NCI-H2196 (cell line): Measurements from ENCODE around the gene SYNGR1.

Experiments
- DNase-seq: peaks from one replicate; lab custom pipeline; 2025; ENCODE audit not compliant: unreplicated experiment; lab: John Stamatoyannopoulos, UW

Gene SYNGR1, protein sequence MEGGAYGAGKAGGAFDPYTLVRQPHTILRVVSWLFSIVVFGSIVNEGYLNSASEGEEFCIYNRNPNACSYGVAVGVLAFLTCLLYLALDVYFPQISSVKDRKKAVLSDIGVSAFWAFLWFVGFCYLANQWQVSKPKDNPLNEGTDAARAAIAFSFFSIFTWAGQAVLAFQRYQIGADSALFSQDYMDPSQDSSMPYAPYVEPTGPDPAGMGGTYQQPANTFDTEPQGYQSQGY

DNA sequence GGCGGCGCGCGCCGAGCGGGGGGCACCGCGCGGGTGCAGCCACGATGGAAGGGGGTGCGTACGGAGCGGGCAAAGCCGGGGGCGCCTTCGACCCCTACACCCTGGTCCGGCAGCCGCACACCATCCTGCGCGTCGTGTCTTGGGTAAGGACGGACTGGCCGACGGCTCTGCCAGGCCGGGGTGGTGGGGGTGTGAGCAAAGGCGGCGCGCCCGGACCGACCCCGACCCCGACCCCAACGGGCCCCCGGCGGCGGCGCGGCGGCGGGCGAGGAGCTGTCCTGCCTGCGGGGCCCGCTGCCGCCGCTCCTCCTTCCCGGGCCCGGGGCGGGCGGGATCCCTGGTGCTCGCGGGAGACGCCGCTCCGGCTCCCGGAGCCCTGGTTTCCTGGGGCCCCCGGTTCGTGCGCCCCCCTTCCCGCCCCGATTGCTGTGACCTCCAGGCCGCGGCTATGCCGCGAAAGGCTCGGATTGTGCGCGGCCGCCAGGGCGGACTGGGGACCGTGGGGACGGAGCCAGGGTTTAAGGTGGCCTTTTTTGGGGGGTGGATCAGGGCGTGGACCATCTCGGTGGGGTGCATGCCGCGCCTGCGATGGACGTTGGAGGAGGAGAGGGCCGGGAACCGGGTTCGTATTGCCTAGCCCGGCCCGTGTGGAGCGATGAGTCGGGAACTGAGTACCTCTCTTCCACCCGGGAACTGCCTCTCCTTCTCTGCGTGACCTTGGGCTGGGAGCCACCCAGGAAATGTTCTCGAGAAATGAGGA, at the start of gene SYNGR1:
Gene SYNGR1 (plus strand): TSS at position 25 of the 760 bp plus-strand sequence. CDS start 20 bp downstream, at position 45.
- no peak for DNase-seq

DNA sequence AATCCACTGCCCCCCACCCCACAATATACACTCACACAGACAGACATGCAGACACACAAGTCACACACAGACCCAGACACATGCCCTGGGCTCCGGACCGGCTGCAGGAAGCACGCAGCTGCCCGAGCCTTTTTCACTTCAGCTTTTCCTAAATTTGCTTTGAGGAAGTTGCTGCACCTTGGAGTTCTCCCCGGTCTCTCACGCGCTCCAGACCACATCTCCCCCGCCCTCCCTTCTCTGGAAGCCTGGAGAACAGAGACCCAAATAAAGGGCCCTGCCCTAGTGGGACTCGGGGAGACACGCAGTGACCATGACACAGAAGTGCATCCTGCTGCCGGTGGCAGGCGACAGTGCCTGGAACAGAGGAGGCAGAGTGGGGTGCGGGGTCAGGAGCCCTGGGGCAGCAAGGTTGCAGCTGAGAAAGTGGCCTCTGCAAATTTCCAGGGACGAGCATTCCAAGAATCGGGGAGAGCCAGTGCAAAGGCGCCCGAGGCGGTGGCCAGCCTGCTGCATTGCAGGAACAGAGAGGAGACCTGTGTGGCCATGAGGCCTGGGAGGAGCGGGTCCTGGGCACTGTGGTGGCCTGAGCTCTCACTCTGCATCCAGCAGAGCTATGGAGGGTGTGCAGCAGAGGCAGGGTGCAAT, 49.5 kb upstream of the SYNGR1 start:
- DNase-seq: no peak

DNA sequence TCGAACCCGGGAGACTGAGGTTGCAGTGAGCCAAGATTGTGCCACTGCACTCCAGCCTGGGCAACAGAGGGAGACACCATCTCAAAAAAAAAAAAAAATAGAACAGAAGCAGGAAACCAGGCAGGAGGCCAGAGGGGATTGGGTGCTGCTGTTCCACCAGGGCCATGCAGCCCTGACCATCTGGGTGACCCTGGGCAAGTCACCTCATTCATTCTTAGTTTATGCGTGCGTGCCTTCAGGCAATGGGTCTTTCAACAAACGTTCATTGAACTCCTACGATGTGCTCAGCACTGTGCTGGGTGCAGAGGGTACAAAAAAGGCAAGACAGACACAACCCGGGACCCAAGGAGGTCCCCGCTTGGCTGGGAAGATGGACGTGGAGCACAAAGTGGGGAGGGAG, 48.7 kb upstream of the SYNGR1 start:
- DNase-seq: no peak

DNA sequence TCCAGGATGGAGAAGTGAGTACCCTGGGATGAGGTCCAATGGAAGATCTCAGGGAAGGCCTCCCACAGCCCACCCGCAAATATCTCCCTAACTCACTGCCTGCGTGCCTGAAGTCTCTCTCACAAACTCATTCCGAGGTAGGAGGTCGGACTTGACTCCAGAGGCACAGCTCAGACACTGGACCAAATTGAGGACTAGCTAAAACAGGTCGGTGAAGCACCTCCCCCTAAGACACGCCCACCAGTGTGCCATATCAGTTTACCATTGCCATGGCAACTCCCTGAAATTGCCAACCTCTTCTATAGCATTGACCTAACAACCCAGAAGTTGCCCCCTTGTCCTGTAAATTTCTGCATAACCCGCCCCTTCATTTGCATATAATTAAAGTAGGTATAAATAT, 47.9 kb upstream of the SYNGR1 start:
- DNase-seq: no peak

DNA sequence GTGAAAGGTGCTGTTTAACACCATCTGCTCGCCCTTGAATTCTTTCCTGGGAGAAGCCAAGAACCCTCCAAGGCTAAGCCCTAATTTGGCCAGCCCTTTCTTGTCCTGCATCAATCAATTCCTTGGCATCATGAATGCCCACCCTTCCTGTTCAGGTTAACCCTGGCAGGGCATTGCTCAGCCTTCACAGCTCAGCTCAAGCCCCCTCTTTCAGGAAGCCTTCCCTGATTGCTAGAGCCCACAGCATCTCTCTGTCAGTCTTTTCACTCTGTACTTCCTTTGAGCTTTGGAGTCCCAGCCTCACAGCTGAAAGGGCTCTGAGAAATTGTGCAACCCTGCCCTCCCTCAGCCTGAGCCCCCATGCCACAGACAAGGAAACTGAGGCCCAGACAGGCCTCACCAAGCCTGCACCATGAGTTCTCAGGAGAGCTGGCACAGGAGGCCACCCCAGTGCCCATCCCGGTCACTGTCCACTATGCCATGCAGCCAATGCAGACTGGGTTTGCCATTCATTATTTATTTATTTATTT, 47.3 kb upstream of the SYNGR1 start:
- no peak for DNase-seq

DNA sequence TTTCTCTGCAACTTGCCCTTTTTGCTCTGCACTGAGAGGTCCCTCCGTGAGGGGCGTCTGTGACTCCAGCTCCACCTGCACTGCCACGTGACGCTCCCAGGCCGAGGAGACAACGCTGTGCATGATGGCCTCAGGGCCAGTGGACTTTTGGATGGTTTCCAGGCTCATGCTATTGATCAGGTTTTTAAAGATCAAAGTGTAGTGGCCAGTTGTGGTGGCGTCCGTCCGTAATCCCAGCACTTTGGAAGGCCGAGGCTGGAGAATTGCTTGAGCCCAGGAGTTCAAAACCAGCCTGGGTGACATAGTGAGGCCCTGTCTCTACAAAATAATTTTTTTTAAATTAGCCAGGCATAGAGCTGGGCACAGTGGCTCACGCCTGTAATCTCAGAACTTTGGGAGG, 46.4 kb upstream of the SYNGR1 start:
- DNase-seq: no peak

DNA sequence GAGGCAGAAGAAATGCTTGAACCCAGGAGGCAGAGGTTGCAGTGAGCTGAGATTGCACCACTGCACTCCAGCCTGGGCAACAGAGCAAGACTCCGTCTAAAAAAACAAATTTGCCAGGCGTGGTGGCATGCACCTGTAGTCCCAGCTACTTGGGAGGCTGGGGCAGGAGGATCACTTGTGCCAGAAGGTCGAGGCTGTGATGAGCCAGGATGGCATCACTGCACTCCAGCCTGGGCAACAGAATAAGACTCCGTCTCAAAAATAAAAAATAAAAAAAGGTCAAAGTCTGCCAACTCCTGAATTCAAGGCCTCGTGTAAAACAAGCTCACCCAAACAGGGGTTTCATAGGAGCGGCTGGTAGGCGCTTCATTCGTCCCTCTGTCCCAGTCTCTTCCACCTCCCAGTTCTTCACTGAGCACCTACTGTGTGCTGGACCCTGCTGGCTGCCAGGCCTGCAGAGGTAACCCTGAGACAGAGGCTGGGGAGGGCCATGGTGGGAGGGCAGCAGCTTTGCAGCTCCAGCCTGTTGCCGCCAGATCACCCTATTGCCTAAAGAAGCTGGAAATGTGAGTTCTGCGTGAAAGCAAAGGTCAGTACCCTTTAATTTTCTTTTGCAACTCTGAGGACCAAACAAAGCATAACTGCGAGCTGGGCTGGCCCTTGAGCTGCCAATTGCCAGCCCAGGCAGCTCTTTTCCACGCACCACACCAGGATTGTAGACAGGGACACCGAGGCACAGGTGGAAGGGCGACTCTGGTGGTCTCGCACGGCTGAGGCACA, 45.7 kb upstream of the SYNGR1 start:
- no peak for DNase-seq

DNA sequence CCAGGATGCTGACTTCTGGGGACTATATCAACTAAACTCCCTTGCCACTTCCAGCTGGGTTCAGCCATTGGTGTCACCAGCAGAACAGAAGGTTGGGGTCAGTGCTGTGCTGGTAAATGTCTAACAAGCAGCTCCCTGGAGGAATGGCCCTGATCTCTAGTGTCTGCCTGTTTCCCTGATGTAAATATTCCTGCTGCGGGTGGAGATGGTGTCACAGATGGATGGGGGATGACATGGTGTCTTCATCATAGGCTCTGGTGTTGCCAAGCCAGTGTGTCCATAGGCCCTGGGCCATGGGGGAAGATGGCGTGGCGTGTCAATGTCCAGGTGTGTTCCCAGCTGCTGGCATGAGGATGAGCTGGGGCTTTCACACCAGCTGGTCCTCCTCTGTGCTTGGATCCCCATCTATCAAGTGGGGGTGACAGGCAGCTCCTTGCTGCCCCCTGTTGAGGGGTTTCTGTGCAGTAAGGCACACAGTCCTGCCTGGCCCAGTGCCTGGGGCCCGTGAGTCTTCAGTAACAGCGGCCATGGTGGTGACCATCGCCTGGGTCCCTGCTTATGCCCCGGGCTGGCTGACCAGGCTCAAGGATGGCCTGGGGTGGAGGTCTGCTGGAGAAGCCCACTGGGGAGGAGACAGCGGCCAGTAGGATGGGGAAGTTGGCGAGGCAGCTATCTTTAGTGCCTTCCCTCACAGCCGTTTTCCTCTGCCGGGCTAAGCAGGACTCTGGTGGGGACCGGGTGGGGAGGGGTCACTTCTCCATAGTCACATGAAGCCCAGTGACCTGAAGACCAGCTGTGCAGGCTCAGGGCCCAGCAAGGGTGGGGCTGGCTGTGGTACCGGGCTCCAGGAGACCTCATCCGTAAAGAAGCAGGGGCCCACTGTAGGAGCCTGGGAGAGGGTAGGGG, 43.1 kb upstream of the SYNGR1 start:
- no peak for DNase-seq

DNA sequence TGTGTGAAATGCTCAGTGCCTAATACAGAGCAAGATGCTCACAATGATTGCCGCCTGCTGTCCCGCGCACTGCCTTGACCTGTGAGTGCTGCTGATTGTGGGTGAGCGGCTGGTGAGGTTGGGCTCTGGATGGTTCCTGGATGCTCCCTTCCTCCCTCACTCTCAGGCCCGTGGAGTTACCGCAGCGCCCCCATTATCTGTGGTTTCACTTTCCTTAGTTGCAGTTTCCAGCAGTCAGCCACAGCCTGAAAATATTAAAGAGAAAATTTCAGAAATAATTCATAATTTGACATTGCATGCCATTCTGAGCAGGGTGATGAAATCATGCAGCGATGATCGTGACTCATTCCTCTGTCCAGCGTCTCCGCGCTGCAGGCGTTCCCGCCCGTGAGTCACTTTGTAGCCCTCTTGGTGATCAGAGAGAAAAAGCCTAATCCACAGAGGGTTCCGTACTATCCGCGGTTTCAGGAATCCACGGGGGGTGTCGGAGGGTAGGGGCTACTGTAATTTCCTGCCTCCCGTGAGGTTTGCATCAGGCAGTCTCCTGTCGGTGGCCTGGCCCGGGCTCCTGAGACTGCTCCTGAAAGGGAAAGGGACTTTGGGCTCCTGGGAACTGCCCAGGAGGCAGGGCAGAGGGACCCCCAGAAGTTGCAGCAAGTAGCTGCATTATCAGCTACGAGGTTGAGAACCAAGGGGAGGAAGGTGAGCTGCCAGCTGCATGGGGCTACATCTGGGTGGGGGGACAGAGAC, 41.0 kb upstream of the SYNGR1 start:
- DNase-seq: no peak

DNA sequence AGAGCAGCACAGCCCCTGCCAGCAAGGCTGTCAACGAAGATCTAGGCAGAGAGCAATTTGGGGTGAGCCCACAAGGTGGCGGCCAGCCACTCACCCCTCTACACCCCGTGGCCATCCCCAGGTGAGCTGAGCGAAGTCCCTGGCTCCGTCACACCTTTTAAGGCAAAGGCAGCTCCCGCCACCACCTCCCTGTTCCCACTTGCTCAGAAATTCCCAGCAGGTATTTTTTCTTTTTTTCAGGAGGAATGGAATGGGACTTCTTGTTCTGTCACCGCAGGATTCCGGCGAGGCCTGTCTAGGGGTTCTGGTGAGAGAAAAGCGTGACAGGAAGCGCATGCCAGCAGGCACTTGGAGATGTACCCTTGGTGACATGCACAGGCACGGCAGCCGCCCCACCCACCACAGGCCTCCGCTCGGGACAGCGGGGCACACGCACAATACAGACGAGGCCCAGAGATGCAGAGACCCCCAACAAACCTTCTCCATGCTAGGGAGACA, 40.4 kb upstream of the SYNGR1 start:
- DNase-seq: no peak

DNA sequence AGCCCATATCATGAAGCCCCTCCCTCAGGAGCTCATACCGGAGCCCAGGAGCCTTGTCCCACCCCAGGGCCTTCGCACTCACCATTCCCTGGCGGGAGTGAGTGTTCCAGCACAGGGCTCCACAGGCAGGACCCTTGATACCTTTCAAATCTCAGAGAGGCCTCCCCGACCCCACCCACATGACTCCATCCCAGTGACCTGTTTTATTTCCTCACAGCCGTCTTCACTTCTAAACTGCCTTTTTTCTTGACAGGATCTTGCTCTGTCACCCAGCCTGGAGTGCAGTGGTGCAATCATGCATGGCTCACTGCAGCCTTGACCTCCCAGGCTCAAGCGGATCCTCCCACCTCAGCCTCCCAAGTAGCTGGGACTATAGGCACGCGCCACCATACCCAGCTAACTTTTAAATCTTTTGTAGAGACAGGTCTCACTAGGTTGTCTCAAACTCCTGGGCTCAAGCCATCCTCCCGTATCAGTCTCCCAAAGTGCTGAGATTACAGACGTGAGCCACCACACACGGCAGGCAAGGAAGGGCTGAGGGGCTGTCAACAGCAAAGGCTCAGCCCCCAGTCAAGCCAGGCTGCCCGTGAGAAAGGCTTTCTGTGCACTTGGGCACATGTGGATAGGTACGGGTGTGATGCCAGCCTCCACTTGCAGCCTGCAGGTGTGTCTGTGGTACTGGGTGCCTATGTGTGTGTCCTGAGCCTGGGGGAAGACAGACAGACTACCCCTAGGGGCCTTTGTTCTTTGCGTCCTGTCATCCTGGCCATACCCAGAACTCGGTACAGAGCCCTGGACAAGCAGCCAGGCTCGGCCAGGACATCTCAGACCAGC, 39.7 kb upstream of the SYNGR1 start:
- DNase-seq: no peak

DNA sequence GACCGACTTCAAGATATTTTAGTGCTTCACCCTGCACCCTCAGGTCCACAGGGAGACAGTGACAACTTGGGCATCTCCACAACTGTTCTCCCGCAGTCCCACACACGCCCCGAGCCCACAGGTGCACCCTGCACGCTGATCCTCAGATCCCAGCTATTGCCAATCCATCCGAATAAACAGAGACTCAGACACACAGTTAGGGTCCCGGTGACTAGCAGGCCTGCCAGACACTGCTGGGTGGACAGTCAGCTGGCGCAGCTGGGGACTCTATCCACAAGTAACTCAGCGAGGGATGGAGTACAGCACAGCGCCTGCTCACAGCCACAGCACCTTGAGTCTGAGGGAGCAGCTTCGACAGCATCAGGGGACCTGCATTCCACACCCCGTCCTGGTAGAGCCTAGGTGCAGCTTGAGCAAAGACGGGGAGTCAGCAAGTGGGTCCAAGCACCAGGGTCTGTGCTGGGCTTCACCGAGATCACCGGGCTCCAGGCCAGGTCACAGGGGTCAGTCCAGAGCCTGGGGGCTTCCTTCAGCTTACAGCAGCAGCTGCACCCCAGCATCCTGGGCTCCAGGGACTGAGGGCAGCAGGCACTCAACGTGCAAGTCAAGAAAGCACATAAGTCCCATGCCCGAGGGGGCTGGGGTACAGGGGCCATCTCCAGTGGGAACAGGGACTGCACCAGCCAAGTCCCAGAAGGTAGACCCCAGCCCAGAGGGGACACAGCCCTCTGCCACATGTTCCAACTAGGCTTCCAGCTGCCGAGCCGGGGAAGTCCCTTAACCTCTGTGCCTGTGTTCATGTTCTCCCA, 38.0 kb upstream of the SYNGR1 start:
- DNase-seq: no peak

DNA sequence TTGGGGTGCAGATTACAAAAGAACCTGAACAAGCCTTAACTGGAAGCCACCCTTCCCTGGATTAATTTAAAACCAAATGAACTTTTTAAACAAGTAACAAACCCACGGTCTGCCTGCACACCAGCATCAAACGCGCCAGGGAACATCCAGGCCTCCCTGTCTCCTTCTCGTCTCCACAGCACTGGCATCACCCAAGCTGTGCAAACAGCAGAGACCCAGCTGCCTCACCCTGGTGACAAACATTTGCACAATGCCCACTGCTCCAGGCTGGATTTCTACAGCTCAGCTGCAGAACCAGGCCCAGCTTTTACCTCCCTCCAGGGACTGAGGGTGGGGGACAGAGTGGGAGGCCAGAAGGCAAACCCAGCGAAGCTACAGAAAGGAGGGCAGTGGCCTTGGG, 37.4 kb upstream of the SYNGR1 start:
- DNase-seq: no peak

DNA sequence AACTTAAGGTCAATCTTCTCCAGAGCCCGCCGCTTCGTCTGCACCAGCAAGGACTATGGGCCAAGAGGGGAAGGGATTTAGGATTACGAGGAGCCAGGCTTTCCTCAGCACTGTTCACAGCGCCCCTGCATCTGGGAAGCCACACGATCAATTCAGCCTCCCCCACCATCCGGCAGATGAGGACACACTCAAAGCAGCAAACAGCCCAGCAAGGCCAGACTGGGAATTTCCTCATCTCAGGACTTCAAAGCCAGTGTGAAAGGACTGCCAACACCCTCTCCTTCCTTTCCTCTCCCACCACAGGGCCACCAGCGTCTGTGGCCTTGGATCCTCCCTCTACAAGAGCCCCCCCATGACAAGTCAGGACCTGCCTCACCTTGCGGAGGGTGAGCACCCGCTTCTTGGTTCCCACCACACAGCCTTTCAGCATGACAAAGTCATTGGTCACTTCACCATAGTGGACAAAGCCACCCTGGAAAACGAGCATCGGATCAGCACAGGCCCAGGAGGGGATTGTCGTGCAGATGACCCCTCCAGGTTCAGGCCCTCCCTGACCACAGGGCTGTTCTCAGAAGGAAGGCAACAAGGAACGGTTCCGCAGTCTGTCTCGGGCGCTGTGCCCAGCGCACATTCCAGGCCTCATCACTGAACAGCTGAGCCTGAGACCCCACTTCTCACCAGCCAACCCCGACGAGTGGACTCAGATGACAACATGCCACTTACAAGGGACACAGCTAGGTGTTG, 36.4 kb upstream of the SYNGR1 start:
- DNase-seq: no peak

DNA sequence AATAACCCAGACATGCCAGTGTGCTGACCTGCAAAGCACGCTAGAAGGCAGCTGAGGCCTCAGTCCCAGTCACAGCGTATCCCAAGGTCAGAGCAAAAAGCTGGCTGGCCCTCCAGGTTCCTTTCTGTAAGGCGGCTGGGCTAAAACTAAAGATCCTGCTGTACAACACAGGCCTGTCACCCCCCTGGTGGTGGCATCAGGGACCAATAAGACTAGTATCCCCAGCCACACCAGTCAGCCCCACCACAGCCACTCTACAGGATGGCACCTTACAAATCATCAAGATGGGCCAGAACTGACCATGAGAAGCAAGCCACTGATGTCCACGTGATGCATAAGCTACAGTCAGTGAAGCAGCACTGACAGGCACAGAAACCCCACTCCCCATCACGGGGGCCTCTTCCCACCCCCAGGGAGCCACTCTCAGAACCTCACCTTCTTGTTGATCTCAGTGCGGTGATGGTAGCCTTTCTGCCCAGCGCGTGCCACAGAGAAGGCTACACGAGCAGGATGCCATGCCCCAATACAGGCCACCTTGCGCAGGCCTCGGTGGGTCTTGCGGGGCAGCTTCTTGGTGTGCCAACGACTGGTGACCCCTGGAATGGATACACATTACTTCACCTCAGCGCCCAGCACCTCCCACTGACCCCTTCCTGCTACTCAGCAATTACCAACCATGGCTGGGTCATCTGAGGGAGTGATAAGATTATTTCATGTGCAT, 35.4 kb upstream of the SYNGR1 start:
- no peak for DNase-seq

DNA sequence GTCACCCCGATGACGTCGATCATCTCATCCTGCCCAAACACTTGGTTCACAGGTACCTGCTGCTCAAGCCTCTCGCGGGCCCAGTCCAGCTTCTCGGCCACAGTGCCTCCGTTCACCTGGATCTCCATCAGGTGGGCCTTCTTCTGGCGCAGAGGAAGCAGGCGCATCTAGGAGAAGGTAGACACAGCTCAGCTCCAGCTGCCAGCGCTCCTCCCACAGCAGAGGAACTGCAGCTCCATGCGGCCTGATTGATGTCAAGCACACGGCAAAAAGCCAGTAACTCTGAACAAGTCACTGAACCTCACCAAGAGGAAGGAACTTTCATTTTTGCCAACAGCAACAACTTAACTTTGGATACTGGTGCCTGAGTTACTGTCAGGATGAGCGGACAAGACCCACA, 34.4 kb upstream of the SYNGR1 start:
- DNase-seq: no peak
